Chondrocyte (in vitro differentiated cells): Measurements from ENCODE around the gene PCID2. TPM values are rescaled to one million over a fixed set of nuclear protein-coding genes. Genes with fewer than 3 reads are reported as not detected.

ENCODE experiments used
- DNase-seq: peaks from one replicate; pipeline ENCODE4 v3.0.0; 2021; ENCODE audit warnings: mixed read lengths, low spot score
- H3K27ac Mint-ChIP-seq: one replicate; pipeline ENCODE4 v1.8.0; 2021; ENCODE audit warnings: mild to moderate bottlenecking, moderate library complexity, mixed read lengths; ENCODE audit not compliant: unreplicated experiment
- H3K27me3 Mint-ChIP-seq: 2 replicates; pipeline ENCODE4 v1.8.0; 2021; ENCODE audit warnings: low read depth, mixed read lengths
- H3K36me3 Mint-ChIP-seq: 2 replicates; pipeline ENCODE4 v1.8.0; 2021; ENCODE audit warnings: low read depth, mixed read lengths
- H3K4me1 Mint-ChIP-seq: 2 replicates; pipeline ENCODE4 v1.8.0; 2021; ENCODE audit warnings: low read depth, mild to moderate bottlenecking, mixed read lengths
- H3K4me3 Mint-ChIP-seq: one replicate; pipeline ENCODE4 v1.8.0; 2021; ENCODE audit warnings: mild to moderate bottlenecking, moderate library complexity, mixed read lengths; ENCODE audit not compliant: unreplicated experiment
- H3K9me3 Mint-ChIP-seq: 2 replicates; pipeline ENCODE4 v1.8.0; 2021; ENCODE audit warnings: low read depth, mixed read lengths
- CTCF ChIP-seq: fragments of 200-600 bp; sonication (generic); IDR thresholded peaks from 2 replicates; pipeline ENCODE4 v1.5.0; 2021; ENCODE audit warnings: antibody characterized with exemption, mild to moderate bottlenecking, moderate library complexity
- total RNA-seq: library from RNA; stranded (reverse); gene quantifications from 3 replicates; pipeline ENCODE4 v1.2.1, GENCODE V29; 2021

PCID2 gene
- total RNA-seq, 1 donor from 2014 or later, result 32.9 TPM

GRCh38 chr13:113137691-113138298, 70.7 kb downstream of the PCID2 start:
- Mint-ChIP-seq H3K4me3 (no peak overlapping the region), H3K36me3 (no peaks in the 10 kb centered on the region), H3K27me3 (peaks cover 11% of the 10 kb centered on the region), H3K27ac (no peak overlapping the region), H3K9me3 (no peaks in the 10 kb centered on the region), H3K4me1 (no peaks in the 10 kb centered on the region)
- DNase-seq, result no peak
- no peak for TF ChIP-seq CTCF

- no peak for DNase-seq
- H3K27me3 Mint-ChIP-seq, result peaks cover 30% of the 10 kb centered on the region
- no peak overlapping the region for H3K4me3 Mint-ChIP-seq
- no peak for TF ChIP-seq CTCF
- H3K4me1 Mint-ChIP-seq, result no peaks in the 10 kb centered on the region
- no peaks in the 10 kb centered on the region for H3K36me3 Mint-ChIP-seq
- no peak overlapping the region for H3K27ac Mint-ChIP-seq
- no peaks in the 10 kb centered on the region for H3K9me3 Mint-ChIP-seq
Measured at GRCh38 chr13:113135281-113135760, 73.1 kb downstream of the PCID2 start.

GRCh38 chr13:113129921-113130750, 78.3 kb downstream of the PCID2 start:
- H3K27ac Mint-ChIP-seq, result no peak overlapping the region
- H3K4me3 Mint-ChIP-seq, result no peak overlapping the region
- no peaks in the 10 kb centered on the region for H3K9me3 Mint-ChIP-seq
- H3K36me3 Mint-ChIP-seq, result no peaks in the 10 kb centered on the region
- TF ChIP-seq CTCF, result no peak
- peaks cover 42% of the 10 kb centered on the region for H3K27me3 Mint-ChIP-seq
- H3K4me1 Mint-ChIP-seq, result no peaks in the 10 kb centered on the region
- DNase-seq, result peak; percentile 92

- no peak for TF ChIP-seq CTCF
- no peaks in the 10 kb centered on the region for H3K4me1 Mint-ChIP-seq
- peak; percentile 82 for DNase-seq
Measured at GRCh38 chr13:113129480-113129879, 79.0 kb downstream of the PCID2 start.

More at GRCh38 chr13:113129480-113129879, 79.0 kb downstream of the PCID2 start:
- Mint-ChIP-seq H3K27ac (no peak overlapping the region), H3K4me3 (no peak overlapping the region), H3K9me3 (no peaks in the 10 kb centered on the region), H3K36me3 (no peaks in the 10 kb centered on the region), H3K27me3 (peaks cover 42% of the 10 kb centered on the region)

Other genes starting within 250 kb of the PCID2 start
- gene MCF2L, start 239.5 kb downstream of the PCID2 start, total RNA-seq, result 6.7 to 8.0 TPM (median 7.6 TPM) in 3 replicates
- 0.34 to 0.85 TPM (median 0.60 TPM) in 3 replicates for gene F7, start 102.9 kb downstream of the PCID2 start, total RNA-seq
- 1.9 to 2.0 TPM in 2 of 3 replicates, not detected in the other for gene F10, start 85.9 kb downstream of the PCID2 start, total RNA-seq
- gene PROZ, start 50.0 kb downstream of the PCID2 start, total RNA-seq, result not detected in 3 replicates
- 63.7 to 64.6 TPM (median 64.1 TPM) in 3 replicates for gene CUL4A, start 944 bp upstream of the PCID2 start, total RNA-seq
- gene LAMP1, start 88.6 kb upstream of the PCID2 start, total RNA-seq, result 329 to 361 TPM (median 332 TPM) in 3 replicates
- 1.3 to 1.7 TPM (median 1.7 TPM) in 3 replicates for gene GRTP1, start 155.5 kb upstream of the PCID2 start, total RNA-seq
- gene ADPRHL1, start 244.8 kb upstream of the PCID2 start, total RNA-seq, result 6.3 to 8.8 TPM (median 8.4 TPM) in 3 replicates